IgD-negative memory B cell (primary cell): ENCODE measurements around the gene SMAD3. TPM values are rescaled to one million over a fixed set of nuclear protein-coding genes. Genes with fewer than 3 reads are reported as not detected.

Experiments used
- H3K27ac Mint-ChIP-seq, 3 donors: one replicate each; pipeline ENCODE4 v1.8.0; 2020 to 2022; ENCODE audit warnings: mild to moderate bottlenecking in 3 of 3, mixed read lengths in 3 of 3, moderate library complexity in 1 of 3
- H3K27me3 Mint-ChIP-seq: one replicate; pipeline ENCODE4 v1.8.0; 2021; ENCODE audit warnings: mixed read lengths
- H3K36me3 Mint-ChIP-seq: one replicate; pipeline ENCODE4 v1.8.0; 2020; ENCODE audit warnings: mild to moderate bottlenecking, mixed read lengths
- H3K4me1 Mint-ChIP-seq, 3 donors: one replicate each; pipeline ENCODE4 v1.8.0; 2020 to 2022; ENCODE audit warnings: mixed read lengths in 3 of 3, mild to moderate bottlenecking in 1 of 3
- H3K4me3 Mint-ChIP-seq, 4 donors: one replicate each; pipeline ENCODE4 v1.8.0; 2020 to 2022; ENCODE audit warnings: mild to moderate bottlenecking in 4 of 4, mixed read lengths in 4 of 4, moderate library complexity in 3 of 4
- H3K9me3 Mint-ChIP-seq, 3 donors: one replicate each; pipeline ENCODE4 v1.8.0; 2020 to 2021; ENCODE audit warnings: mixed read lengths in 3 of 3, mild to moderate bottlenecking in 1 of 3
- polyA plus RNA-seq: library from polyadenylated mRNA; unstranded; fragments of 300-500 nt; fragmentation: Illumina TruSeq; gene quantifications from one replicate; pipeline ENCODE4 v1.2.3, GENCODE V29; 2021

The SMAD3 gene
- polyA plus RNA-seq, 1 donor from 2014 or later: 32.4 TPM

GRCh38 chr15:67100124-67100791 is 34.9 kb downstream of the SMAD3 start:
- peaks cover 6% of the 10 kb centered on the region for H3K36me3 Mint-ChIP-seq
- peaks cover 18 to 54% (median 43%) of the 10 kb centered on the region in 3 donors for H3K4me1 Mint-ChIP-seq
- H3K27me3 Mint-ChIP-seq: peaks cover 3% of the 10 kb centered on the region
- peak overlapping the region in 1 of 3 donors; percentile 67 for H3K27ac Mint-ChIP-seq
- no peaks in the 10 kb centered on the region for H3K9me3 Mint-ChIP-seq
- peak overlapping the region in 2 of 4 donors; percentile 18 to 58 for H3K4me3 Mint-ChIP-seq

- Mint-ChIP-seq H3K27ac (no peak overlapping the region), H3K4me1 (peaks cover 19 to 57% (median 45%) of the 10 kb centered on the region in 3 donors), H3K9me3 (no peaks in the 10 kb centered on the region), H3K36me3 (peaks cover 6% of the 10 kb centered on the region), H3K4me3 (no peak overlapping the region), H3K27me3 (peaks cover 3% of the 10 kb centered on the region)
Observed at GRCh38 chr15:67100801-67101581, 35.6 kb downstream of the SMAD3 start.

- Mint-ChIP-seq H3K27me3 (peaks cover 6% of the 10 kb centered on the region), H3K4me3 (no peak overlapping the region), H3K36me3 (peaks cover 9% of the 10 kb centered on the region), H3K4me1 (peaks cover 27 to 59% (median 46%) of the 10 kb centered on the region in 3 donors), H3K9me3 (no peaks in the 10 kb centered on the region), H3K27ac (no peak overlapping the region)
Observed at GRCh38 chr15:67101911-67102598, 36.7 kb downstream of the SMAD3 start.

- peaks cover 7% of the 10 kb centered on the region for H3K36me3 Mint-ChIP-seq
- peak overlapping the region in 1 of 4 donors; percentile 19 for H3K4me3 Mint-ChIP-seq
- peaks cover 6% of the 10 kb centered on the region for H3K27me3 Mint-ChIP-seq
- no peak overlapping the region for H3K27ac Mint-ChIP-seq
- H3K9me3 Mint-ChIP-seq: no peaks in the 10 kb centered on the region
- H3K4me1 Mint-ChIP-seq: peaks cover 24 to 57% (median 46%) of the 10 kb centered on the region in 3 donors
Observed at GRCh38 chr15:67102599-67102929, 37.2 kb downstream of the SMAD3 start.

GRCh38 chr15:67103021-67103420 is 37.6 kb downstream of the SMAD3 start:
- peaks cover 21 to 55% (median 44%) of the 10 kb centered on the region in 3 donors for H3K4me1 Mint-ChIP-seq
- H3K9me3 Mint-ChIP-seq: no peaks in the 10 kb centered on the region
- H3K27ac Mint-ChIP-seq: no peak overlapping the region
- H3K4me3 Mint-ChIP-seq: peak overlapping the region in 2 of 4 donors; percentile 9 to 19
- peaks cover 6% of the 10 kb centered on the region for H3K27me3 Mint-ChIP-seq
- peaks cover 6% of the 10 kb centered on the region for H3K36me3 Mint-ChIP-seq

- Mint-ChIP-seq H3K9me3 (no peaks in the 10 kb centered on the region), H3K27me3 (peaks cover 6% of the 10 kb centered on the region), H3K4me3 (no peak overlapping the region), H3K27ac (no peak overlapping the region), H3K4me1 (peaks cover 24 to 56% (median 44%) of the 10 kb centered on the region in 3 donors), H3K36me3 (peaks cover 5% of the 10 kb centered on the region)
Observed at GRCh38 chr15:67103432-67103831, 38.0 kb downstream of the SMAD3 start.

GRCh38 chr15:67103869-67104268 is 38.5 kb downstream of the SMAD3 start:
- Mint-ChIP-seq H3K9me3 (no peaks in the 10 kb centered on the region), H3K27ac (peak overlapping the region in 1 of 3 donors; percentile 31), H3K4me3 (peak overlapping the region in 1 of 4 donors; percentile 41), H3K27me3 (peaks cover 6% of the 10 kb centered on the region), H3K36me3 (peaks cover 5% of the 10 kb centered on the region), H3K4me1 (peaks cover 28 to 57% (median 43%) of the 10 kb centered on the region in 3 donors)

- no peaks in the 10 kb centered on the region for H3K9me3 Mint-ChIP-seq
- peaks cover 8% of the 10 kb centered on the region for H3K27me3 Mint-ChIP-seq
- peaks cover 3% of the 10 kb centered on the region for H3K36me3 Mint-ChIP-seq
- peak overlapping the region in 1 of 3 donors; percentile 31 for H3K27ac Mint-ChIP-seq
- H3K4me1 Mint-ChIP-seq: peaks cover 35 to 57% (median 41%) of the 10 kb centered on the region in 3 donors
- peak overlapping the region in 2 of 4 donors; percentile 52 to 70 for H3K4me3 Mint-ChIP-seq
Observed at GRCh38 chr15:67104510-67104909, 39.1 kb downstream of the SMAD3 start.

GRCh38 chr15:67105065-67105951 is 39.9 kb downstream of the SMAD3 start:
- Mint-ChIP-seq H3K9me3 (no peaks in the 10 kb centered on the region), H3K27ac (peak overlapping the region in 1 of 3 donors; percentile 63), H3K4me3 (peak overlapping the region in 3 of 4 donors; percentile 3 to 52 (median 41)), H3K4me1 (peaks cover 41 to 62% (median 43%) of the 10 kb centered on the region in 3 donors), H3K36me3 (peaks cover 3% of the 10 kb centered on the region), H3K27me3 (peaks cover 8% of the 10 kb centered on the region)

GRCh38 chr15:67105991-67106763 is 40.8 kb downstream of the SMAD3 start:
- peaks cover 8% of the 10 kb centered on the region for H3K27me3 Mint-ChIP-seq
- peak overlapping the region in 2 of 3 donors; percentile 27 to 63 for H3K27ac Mint-ChIP-seq
- peaks cover 50 to 69% (median 52%) of the 10 kb centered on the region in 3 donors for H3K4me1 Mint-ChIP-seq
- H3K4me3 Mint-ChIP-seq: peak overlapping the region in 2 of 4 donors; percentile 3 to 41
- H3K9me3 Mint-ChIP-seq: peaks cover 0 to under 1% (median 0%) of the 10 kb centered on the region in 3 donors
- peaks cover 3% of the 10 kb centered on the region for H3K36me3 Mint-ChIP-seq

GRCh38 chr15:67106764-67107013 is 41.3 kb downstream of the SMAD3 start:
- Mint-ChIP-seq H3K9me3 (peaks cover 0 to 1% (median 0%) of the 10 kb centered on the region in 3 donors), H3K4me3 (peak overlapping the region in 1 of 4 donors; percentile 3), H3K4me1 (peaks cover 51 to 73% (median 53%) of the 10 kb centered on the region in 3 donors), H3K36me3 (peaks cover 3% of the 10 kb centered on the region), H3K27me3 (peaks cover 8% of the 10 kb centered on the region), H3K27ac (peak overlapping the region in 2 of 3 donors; percentile 63 to 80)

- Mint-ChIP-seq H3K4me3 (peak overlapping the region in 2 of 4 donors; percentile 19 to 59), H3K9me3 (peaks cover 0 to 1% (median 0%) of the 10 kb centered on the region in 3 donors), H3K27me3 (peaks cover 8% of the 10 kb centered on the region), H3K27ac (peak overlapping the region; percentile 31 to 80 (median 63)), H3K4me1 (peaks cover 51 to 73% (median 53%) of the 10 kb centered on the region in 3 donors), H3K36me3 (peaks cover 3% of the 10 kb centered on the region)
Observed at GRCh38 chr15:67107014-67107812, 41.8 kb downstream of the SMAD3 start.
